T-helper 1 cell (primary cell): ENCODE results near the gene DENND1A.
"Not testable (repeated sequence)": the region's sequence is repeated elsewhere in the genome, so short reads cannot be mapped to it uniquely, and the experiment has no call there.

ENCODE experiments used
- DNase-seq, 5 donors: peaks; one replicate each; pipeline ENCODE4 v3.0.0-alpha.2; 2012 to 2020

DENND1A gene

DNA sequence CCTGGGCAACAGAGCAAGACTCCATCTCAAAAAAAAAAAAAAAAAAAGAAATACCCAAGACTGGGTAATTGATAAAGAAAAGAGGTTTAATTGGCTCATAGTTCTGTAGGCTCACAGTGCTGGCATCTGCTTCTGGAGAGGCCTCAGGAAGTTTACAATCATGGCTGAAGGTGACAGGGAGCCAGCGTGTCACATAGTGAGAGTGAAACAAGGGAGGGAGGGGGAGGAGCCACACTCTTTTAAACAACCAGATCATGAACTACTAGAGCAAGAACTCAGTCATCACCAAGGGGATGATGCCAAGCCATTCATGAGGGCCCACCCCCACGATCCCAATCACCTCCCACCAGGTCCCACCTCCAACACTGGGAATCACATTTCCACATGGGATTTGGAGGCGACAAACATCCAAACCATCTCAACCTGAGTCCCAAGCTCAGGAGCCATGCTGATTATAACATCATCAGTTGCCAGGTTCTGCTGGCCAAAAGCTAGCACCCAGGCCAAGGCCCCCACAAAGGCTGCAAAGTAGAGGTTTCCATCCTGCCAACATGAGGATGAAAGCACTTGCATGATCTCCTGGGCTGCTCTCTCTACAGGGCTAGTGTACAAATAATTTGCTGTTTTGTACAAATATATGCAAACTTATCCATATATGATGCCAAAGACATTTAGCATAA lies 15.3 kb downstream of the DENND1A start:
- peak in 1 of 5 donors; percentile 19 for DNase-seq

DNA sequence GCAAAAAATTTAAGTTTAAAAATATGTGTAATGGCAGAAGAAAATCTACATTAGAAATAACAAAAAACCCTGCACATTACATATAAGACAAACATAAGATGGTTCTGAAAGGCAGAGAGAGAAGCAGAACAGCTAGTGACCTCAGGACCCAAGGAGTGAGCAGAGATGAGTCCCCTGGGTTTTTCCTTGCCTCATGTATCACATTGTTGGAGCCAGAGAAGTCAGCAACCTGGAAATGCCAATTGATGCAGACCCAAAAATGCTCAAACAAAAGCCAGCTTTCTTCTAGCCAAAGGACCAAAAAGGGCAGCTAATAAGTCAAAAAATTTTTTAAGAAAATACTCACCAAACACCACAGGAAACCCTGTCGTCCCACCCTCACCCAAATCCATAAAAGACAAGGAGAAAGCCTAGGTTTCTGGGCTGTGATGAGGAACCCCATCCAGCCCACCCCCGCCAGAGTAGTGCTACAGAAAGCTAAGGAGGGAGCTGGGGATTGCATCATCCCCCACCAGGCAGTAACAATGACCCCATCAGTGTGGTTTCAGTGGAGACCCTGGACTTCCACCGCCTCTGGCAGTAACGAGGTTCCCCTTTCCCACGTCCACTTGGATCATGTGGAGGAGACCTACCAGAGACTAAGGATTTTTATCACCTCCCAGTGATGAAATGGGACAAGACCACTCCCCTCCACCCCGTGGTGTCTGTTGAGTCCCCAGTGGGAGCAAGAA lies 17.6 kb downstream of the DENND1A start:
- DNase-seq, result no peak

GRCh38 chr9:123911024-123911423 lies 18.9 kb downstream of the DENND1A start:
- no peak for DNase-seq

DNA sequence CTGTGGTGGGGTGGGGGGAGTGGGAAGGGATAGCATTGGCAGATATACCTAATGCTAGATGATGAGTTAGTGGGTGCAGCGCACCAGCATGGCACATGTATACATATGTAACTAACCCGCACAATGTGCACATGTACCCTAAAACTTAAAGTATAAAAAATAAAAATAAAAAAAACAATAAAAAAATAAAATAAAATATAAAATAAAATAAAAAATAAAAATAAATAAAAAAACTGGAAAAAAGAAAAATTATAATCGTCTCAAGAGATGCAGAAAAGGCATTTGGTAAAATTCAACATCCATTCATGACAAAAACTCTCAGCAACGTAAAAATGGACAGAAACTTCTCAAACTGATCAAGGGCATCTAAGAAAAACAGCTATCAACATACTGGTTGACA lies 20.7 kb downstream of the DENND1A start:
- DNase-seq, result not testable (repeated sequence)

- DNase-seq, result not testable (repeated sequence)
Measured at GRCh38 chr9:123903550-123903949, 26.4 kb downstream of the DENND1A start.

DNA sequence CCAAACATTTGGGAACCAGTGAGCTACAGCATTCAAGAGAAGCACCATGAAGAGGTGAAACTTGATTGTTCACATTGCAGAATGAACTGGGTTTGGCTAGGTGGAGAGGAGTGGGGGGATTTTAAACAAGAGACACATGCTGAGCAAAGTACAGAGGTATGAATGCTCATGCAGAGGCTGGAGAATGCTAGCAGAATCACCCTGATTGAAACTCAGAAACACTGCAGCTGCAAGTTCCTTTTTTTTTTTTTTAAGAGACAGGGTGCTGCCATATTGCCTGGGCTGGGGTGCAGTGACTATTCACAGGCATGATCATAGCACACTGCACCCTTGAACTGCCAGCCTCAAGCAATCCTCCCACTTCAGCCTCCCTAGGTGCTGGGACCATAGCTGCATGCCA lies 35.1 kb downstream of the DENND1A start:
- no peak for DNase-seq

DNA sequence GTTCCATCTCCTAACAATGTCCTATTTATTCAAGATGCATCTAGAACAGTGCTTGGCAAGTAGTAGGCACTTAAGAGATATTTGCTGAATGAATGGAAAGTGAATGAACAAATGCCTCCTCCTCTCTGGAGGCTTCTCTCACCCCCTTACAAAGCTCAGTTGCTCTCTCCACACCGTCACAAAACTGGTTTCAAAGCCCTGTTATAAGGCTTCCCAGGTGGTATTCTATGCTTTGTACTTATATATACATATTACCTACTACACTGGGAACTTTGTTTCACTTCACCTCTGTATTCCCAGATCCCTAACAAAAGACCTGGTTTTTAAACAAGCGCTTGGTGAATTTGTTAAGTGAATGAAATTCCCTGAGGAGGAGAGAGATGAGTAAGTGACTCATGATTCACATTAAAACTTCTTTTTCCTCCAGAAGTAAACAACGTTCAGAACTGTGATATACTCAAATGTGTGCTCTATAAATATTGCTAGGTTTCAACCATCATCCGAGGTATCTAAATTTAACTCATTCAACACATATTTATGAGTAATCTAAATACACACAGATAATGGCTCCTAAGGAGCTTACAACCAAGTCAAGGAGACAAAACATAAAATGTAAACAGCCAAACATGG lies 36.0 kb downstream of the DENND1A start:
- DNase-seq, result no peak

- no peak for DNase-seq
Measured at GRCh38 chr9:123893115-123893514, 36.8 kb downstream of the DENND1A start.

DNA sequence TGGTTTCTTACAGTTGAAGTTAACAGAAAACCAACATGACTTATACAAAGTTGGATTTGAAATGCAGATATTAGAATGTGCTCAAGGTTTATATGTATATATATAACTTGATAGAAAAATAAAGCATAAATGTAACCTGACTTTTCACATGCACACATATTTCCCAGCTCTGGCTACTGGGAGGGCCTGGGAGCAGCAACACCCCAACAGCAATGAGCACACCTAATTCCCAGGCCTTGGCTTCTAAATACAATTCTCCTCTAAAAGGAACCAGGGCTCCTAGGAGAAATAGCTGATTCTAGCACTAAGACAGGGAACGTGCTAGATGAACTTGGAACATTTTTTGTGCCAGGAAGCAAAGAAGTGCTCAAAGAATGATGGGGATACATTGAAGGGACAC lies 42.1 kb downstream of the DENND1A start:
- no peak for DNase-seq

DNA sequence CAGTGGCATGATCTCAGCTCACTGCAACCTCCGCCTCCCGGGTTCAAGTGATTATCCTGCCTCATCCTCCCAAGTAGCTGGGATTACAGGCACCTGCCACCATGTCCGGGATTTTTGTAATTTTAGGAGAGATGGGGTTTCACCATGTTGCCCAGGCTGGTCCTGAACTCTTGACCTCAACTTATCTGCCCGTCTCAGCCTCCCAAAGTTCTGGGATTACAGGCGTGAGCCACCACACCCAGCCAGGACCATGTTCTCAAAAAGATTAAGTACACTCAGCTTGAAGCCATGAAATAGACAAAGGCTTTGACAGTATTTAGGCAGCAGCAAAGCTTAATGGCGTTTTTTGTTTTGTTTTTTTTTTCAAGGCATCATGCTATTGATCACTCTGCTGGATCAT lies 44.1 kb downstream of the DENND1A start:
- not testable (repeated sequence) for DNase-seq

GRCh38 chr9:123883634-123884033 lies 46.3 kb downstream of the DENND1A start:
- no peak for DNase-seq

- DNase-seq, result no peak
Measured at GRCh38 chr9:123881604-123882003, 48.3 kb downstream of the DENND1A start.

- DNase-seq, result no peak
Measured at GRCh38 chr9:123880420-123880819, 49.5 kb downstream of the DENND1A start.

DNA sequence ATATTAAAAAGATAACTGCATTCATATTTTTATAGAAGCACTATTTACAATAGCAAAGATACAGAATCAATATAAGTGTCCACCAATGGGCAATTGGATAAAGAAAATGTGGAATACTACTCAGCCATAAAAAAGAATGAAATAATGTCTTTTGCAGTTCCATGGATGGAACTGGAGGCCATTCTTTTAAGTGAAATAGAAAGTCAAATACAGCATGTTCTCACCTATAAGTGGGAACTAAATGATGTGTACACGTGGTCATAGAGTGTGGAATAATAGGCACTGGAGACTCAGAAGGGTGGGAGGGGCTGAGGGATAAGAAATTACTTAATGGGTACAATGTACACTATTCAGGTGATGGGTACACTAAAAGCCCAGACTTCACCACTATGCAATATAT lies 53.2 kb downstream of the DENND1A start:
- DNase-seq, result no peak

GRCh38 chr9:123872710-123873109 lies 57.2 kb downstream of the DENND1A start:
- no peak for DNase-seq

GRCh38 chr9:123871781-123872180 lies 58.1 kb downstream of the DENND1A start:
- DNase-seq, result no peak

DNA sequence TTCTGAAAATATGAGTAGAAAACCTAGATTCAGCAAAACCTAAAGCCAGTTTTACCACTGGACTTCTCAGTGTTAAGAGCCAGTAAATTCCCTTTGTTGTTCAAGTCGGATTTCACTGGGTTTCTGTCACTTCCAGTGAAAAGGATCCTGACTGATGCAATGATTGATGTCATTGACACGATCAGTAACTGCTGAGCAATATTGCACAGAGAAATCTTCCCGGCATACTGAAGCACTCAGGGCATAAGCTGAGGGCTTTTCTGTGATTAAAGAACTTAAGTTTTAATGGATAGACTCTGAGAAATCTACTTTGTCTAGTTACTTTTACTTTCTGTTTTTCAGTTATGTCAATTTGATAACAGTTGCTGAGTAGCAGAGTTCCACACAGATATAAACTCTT lies 61.9 kb downstream of the DENND1A start:
- peak in 1 of 5 donors; percentile 9 for DNase-seq

GRCh38 chr9:123867034-123867433 lies 62.9 kb downstream of the DENND1A start:
- no peak for DNase-seq

DNA sequence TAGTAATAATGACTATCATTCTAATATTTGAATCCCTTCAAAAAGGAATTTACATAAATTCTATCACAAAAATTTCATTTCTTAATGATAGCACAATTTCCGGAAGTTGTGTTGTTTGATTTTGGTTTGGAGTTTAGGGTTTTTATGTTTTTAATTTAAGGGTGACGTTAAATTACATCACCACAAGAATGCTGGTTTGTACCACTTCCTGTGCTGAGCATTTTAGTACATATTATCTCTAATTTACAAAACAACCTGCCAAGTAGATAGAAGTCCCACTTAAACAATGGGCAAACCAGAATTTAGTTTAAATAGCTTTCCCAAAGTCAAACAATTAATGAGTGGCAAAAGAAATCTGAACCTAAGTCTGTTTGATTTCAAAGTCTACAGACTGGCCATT lies 63.4 kb downstream of the DENND1A start:
- DNase-seq, result peak in 1 of 5 donors; percentile 16

- DNase-seq, result no peak
Measured at GRCh38 chr9:123865226-123866000, 64.5 kb downstream of the DENND1A start.

- no peak for DNase-seq
Measured at GRCh38 chr9:123864251-123864650, 65.7 kb downstream of the DENND1A start.

- no peak for DNase-seq
Measured at GRCh38 chr9:123863164-123863855, 66.6 kb downstream of the DENND1A start.

DNA sequence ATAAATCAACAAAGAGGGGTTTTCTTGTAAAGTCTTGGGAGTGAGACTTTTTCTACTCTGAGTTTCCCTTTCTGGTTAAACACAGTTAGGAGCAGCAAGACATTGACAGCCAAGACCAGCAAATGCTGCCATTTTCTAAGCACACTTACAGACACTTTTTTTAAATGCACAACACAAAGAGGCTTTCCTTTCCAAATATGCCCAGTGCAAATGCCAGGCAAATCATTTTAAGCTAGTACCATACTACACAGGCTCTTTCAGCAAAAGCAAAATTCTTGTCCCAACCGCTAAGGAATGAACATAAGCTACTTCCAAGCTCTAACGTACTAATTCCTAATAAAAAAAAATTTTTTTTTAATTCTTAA lies 68.2 kb downstream of the DENND1A start:
- DNase-seq, result no peak
